ENCODE results near the gene EIF2B1. TPM values are rescaled to one million over a fixed set of nuclear protein-coding genes. Genes with fewer than 3 reads are reported as not detected.

The EIF2B1 gene
- total RNA-seq, 1 donor from 2014 or later, result 55.2 TPM

GRCh38 chr12:123599721-123600120, 33.8 kb downstream of the EIF2B1 start:
- H3K27ac ChIP-seq, result no peak overlapping the region
- H3K4me1 ChIP-seq, result peaks cover 29% of the 10 kb centered on the region
- H3K36me3 ChIP-seq, result peaks cover 0 to 41% of the 10 kb centered on the region in 2 donors
- H3K9me3 ChIP-seq, result no peaks in the 10 kb centered on the region
- DNase-seq (ENCODE audit: extremely low spot score in 2 of 2), result no peak
- intact Hi-C loops (cut with DNase I), result loop anchor here (10.0 kb wide), 1 partner anchor 335 kb away; no protein-coding TSS in a partner anchor
- no peak for TF ChIP-seq CTCF (IDR thresholded peaks at IDR 0.05)
- TF ChIP-seq POLR2AphosphoS5 (IDR thresholded peaks at IDR 0.05; ENCODE audit: insufficient read depth in 1 of 2, low read depth in 1 of 2), result no peak
- no peak for TF ChIP-seq POLR2A (IDR thresholded peaks at IDR 0.05)
- H3K4me3 ChIP-seq, result no peak overlapping the region
- H3K27me3 ChIP-seq, result no peaks in the 10 kb centered on the region

GRCh38 chr12:123599310-123599709, 34.2 kb downstream of the EIF2B1 start:
- Histone ChIP-seq H3K27ac (no peak overlapping the region), H3K27me3 (no peaks in the 10 kb centered on the region), H3K4me3 (no peak overlapping the region), H3K4me1 (peaks cover 28% of the 10 kb centered on the region), H3K36me3 (peaks cover 0 to 40% of the 10 kb centered on the region in 2 donors), H3K9me3 (no peaks in the 10 kb centered on the region)
- DNase-seq (ENCODE audit: extremely low spot score in 2 of 2), result no peak
- TF ChIP-seq CTCF (IDR thresholded peaks at IDR 0.05) (no peak), POLR2A (IDR thresholded peaks at IDR 0.05) (no peak), POLR2AphosphoS5 (IDR thresholded peaks at IDR 0.05; ENCODE audit: insufficient read depth in 1 of 2, low read depth in 1 of 2) (no peak)
- intact Hi-C loops (cut with DNase I), result no loop called here

- no peak for DNase-seq (ENCODE audit: extremely low spot score in 2 of 2)
- no peaks in the 10 kb centered on the region for H3K9me3 ChIP-seq
- H3K27me3 ChIP-seq, result no peaks in the 10 kb centered on the region
- TF ChIP-seq POLR2AphosphoS5 (IDR thresholded peaks at IDR 0.05; ENCODE audit: insufficient read depth in 1 of 2, low read depth in 1 of 2), result no peak
- no peak for TF ChIP-seq POLR2A (IDR thresholded peaks at IDR 0.05)
- TF ChIP-seq CTCF (IDR thresholded peaks at IDR 0.05), result no peak
- no peak overlapping the region for H3K27ac ChIP-seq
- H3K36me3 ChIP-seq, result peaks cover 0 to 41% of the 10 kb centered on the region in 2 donors
- peaks cover 20% of the 10 kb centered on the region for H3K4me1 ChIP-seq
- intact Hi-C loops (cut with DNase I), result no loop called here
- H3K4me3 ChIP-seq, result no peak overlapping the region
Observed at GRCh38 chr12:123598522-123598921, 35.0 kb downstream of the EIF2B1 start.

GRCh38 chr12:123597100-123597499, 36.4 kb downstream of the EIF2B1 start:
- Histone ChIP-seq H3K9me3 (no peaks in the 10 kb centered on the region), H3K27ac (no peak overlapping the region), H3K4me1 (peaks cover 9% of the 10 kb centered on the region), H3K27me3 (no peaks in the 10 kb centered on the region), H3K4me3 (no peak overlapping the region), H3K36me3 (peaks cover 0 to 44% of the 10 kb centered on the region in 2 donors)
- no peak for DNase-seq (ENCODE audit: extremely low spot score in 2 of 2)
- intact Hi-C loops (cut with DNase I), result no loop called here
- no peak for TF ChIP-seq CTCF (IDR thresholded peaks at IDR 0.05)
- TF ChIP-seq POLR2A (IDR thresholded peaks at IDR 0.05), result no peak
- no peak for TF ChIP-seq POLR2AphosphoS5 (IDR thresholded peaks at IDR 0.05; ENCODE audit: insufficient read depth in 1 of 2, low read depth in 1 of 2)

GRCh38 chr12:123595729-123596128, 37.8 kb downstream of the EIF2B1 start:
- H3K4me3 ChIP-seq, result no peak overlapping the region
- no peak for DNase-seq (ENCODE audit: extremely low spot score in 2 of 2)
- no peak for TF ChIP-seq POLR2A (IDR thresholded peaks at IDR 0.05)
- TF ChIP-seq POLR2AphosphoS5 (IDR thresholded peaks at IDR 0.05; ENCODE audit: insufficient read depth in 1 of 2, low read depth in 1 of 2), result no peak
- TF ChIP-seq CTCF (IDR thresholded peaks at IDR 0.05), result no peak
- intact Hi-C loops (cut with DNase I), result no loop called here
- no peak overlapping the region for H3K27ac ChIP-seq
- peaks cover 10% of the 10 kb centered on the region for H3K4me1 ChIP-seq
- H3K27me3 ChIP-seq, result no peaks in the 10 kb centered on the region
- peaks cover 0 to 56% of the 10 kb centered on the region in 2 donors for H3K36me3 ChIP-seq
- H3K9me3 ChIP-seq, result no peaks in the 10 kb centered on the region
